GM12878 (cell line): ENCODE results near the gene MYO3B. TPM values are rescaled to one million over a fixed set of nuclear protein-coding genes. Genes with fewer than 3 reads are reported as not detected.

ENCODE experiments used
- ATAC-seq: fragments of 200-7000 bp; cut with Tn5 transposase; 3 replicates; pipeline ENCODE4 v1.9.1; 2020; ENCODE audit warnings: mild to moderate bottlenecking, moderate library complexity
- BruUV-seq: library from RNA; stranded (reverse); fragments of 400-500 nt; replicated peaks from 2 replicates; lab custom pipeline; 2021; lab: Mats Ljungman, UMichigan
- CTCF ChIA-PET: fragments of 300-600 bp; sonication (Branson Sonifier 250); formaldehyde crosslinking; extraction: SDS; loops from one replicate; lab custom pipeline; 2021; ENCODE audit warnings: inconsistent platforms; lab: Yijun Ruan, JAX
- POLR2A ChIA-PET: fragments of 350-600 bp; formaldehyde crosslinking; extraction: SDS; loops from one replicate; lab custom pipeline; 2021; ENCODE audit warnings: inconsistent platforms; lab: Charles Lee
- RAD21 ChIA-PET: fragments of 300-600 bp; sonication (Branson Sonifier 250); formaldehyde crosslinking; loops from one replicate; lab custom pipeline; 2023; ENCODE audit warnings: antibody characterized with exemption; ENCODE audit not compliant: unreplicated experiment; lab: Charles Lee
- SMC1A ChIA-PET: fragments of 300-600 bp; sonication (Branson Sonifier 250); formaldehyde crosslinking; loops from one replicate; lab custom pipeline; 2023; ENCODE audit not compliant: unreplicated experiment, uncharacterized antibody; lab: Charles Lee
- DNase-seq: peaks from one replicate; pipeline ENCODE4 v3.0.0-alpha.2; 2011; ENCODE audit warnings: low read depth, low spot score
- FAIRE-seq: peaks from 3 replicates; lab custom pipeline; 2011; peaks lifted over from hg19 to GRCh38; lab: Jason Lieb, UNC
- H2AFZ ChIP-seq: 2 replicates; pipeline ENCODE4 v1.6.0; 2011; ENCODE audit warnings: low read depth, low read length, control low read depth; ENCODE audit not compliant: control insufficient read depth
- H3K27ac ChIP-seq: 2 replicates; pipeline ENCODE4 v1.5.1; 2011; ENCODE audit warnings: control low read depth; ENCODE audit not compliant: control insufficient read depth, insufficient read depth
- H3K27me3 ChIP-seq, 2 experiments: replicated peaks in 1 of 2; 2 replicates each; pipeline versions ENCODE4 v1.6.0 to v1.6.1; 2011; ENCODE audit warnings: low read length in 1 of 2; ENCODE audit not compliant: control insufficient read depth in 2 of 2, insufficient read depth in 2 of 2
- H3K36me3 ChIP-seq, 2 experiments: 2 replicates each; pipeline ENCODE4 v1.5.1; 2011; ENCODE audit warnings: low read length in 1 of 2; ENCODE audit not compliant: control insufficient read depth in 2 of 2, insufficient read depth in 2 of 2
- H3K4me1 ChIP-seq: 2 replicates; pipeline ENCODE4 v1.6.1; 2011; ENCODE audit warnings: mild to moderate bottlenecking, low read length, moderate library complexity, mixed read lengths; ENCODE audit not compliant: control insufficient read depth, insufficient read depth
- H3K4me2 ChIP-seq: 2 replicates; pipeline ENCODE4 v1.6.0; 2011; ENCODE audit warnings: control low read depth; ENCODE audit not compliant: control insufficient read depth, insufficient read depth
- H3K4me3 ChIP-seq: fragments of 200-600 bp; sonication (generic); 2 replicates; pipeline ENCODE4 v1.5.1; 2016
- H3K79me2 ChIP-seq: 2 replicates; pipeline ENCODE4 v1.6.0; 2011; ENCODE audit warnings: low read length; ENCODE audit not compliant: control insufficient read depth, insufficient read depth
- H3K9ac ChIP-seq: 2 replicates; pipeline ENCODE4 v1.8.0; 2011; ENCODE audit warnings: low read length, control low read depth, mixed read lengths; ENCODE audit not compliant: control insufficient read depth, insufficient read depth
- H3K9me3 ChIP-seq: replicated peaks from 3 replicates; pipeline ENCODE4 v1.5.1; 2011; ENCODE audit warnings: mild to moderate bottlenecking, low read length; ENCODE audit not compliant: control insufficient read depth, insufficient read depth
- H4K20me1 ChIP-seq: 2 replicates; pipeline ENCODE4 v1.6.0; 2011; ENCODE audit not compliant: control insufficient read depth, insufficient read depth
- BACH1 ChIP-seq: fragments of 450-650 bp; IDR thresholded peaks from 2 replicates; pipeline ENCODE4 v1.6.1; 2017; ENCODE audit warnings: mild to moderate bottlenecking, borderline replicate concordance
- BRCA1 ChIP-seq: IDR thresholded peaks from 2 replicates; pipeline ENCODE4 v1.6.1; 2011; ENCODE audit warnings: low read depth, low read length, improper control_type of control experiment
- FOXK2 ChIP-seq: fragments of 450-650 bp; IDR thresholded peaks from 2 replicates; pipeline ENCODE4 v1.6.1; 2017; ENCODE audit warnings: mild to moderate bottlenecking, moderate library complexity
- IKZF1 ChIP-seq: fragments of 450-650 bp; conservative IDR thresholded peaks from 2 replicates; pipeline ENCODE4 v1.6.1; 2017; ENCODE audit warnings: antibody characterized with exemption, mild to moderate bottlenecking
- ZBED1 ChIP-seq: IDR thresholded peaks from 2 replicates; pipeline ENCODE4 v1.6.1; 2016; ENCODE audit warnings: borderline replicate concordance
- ZNF207 ChIP-seq: fragments of 450-650 bp; IDR thresholded peaks from 2 replicates; pipeline ENCODE4 v1.6.1; 2014; ENCODE audit warnings: antibody characterized with exemption, mild to moderate bottlenecking, borderline replicate concordance
- WGBS: methylation state at CpG from one replicate; pipeline ENCODE4 v1.1.6; 2016; ENCODE audit warnings: low lambda C conversion rate; ENCODE audit not compliant: insufficient replicate concordance, insufficient coverage; ENCODE audit errors: missing lambda C conversion rate; 5-methylcytosine and 5-hydroxymethylcytosine counted together
- in situ Hi-C: fragments of 300-500 bp; cut with MboI; formaldehyde crosslinking; loops from 9 replicates; pipeline ENCODE4 v1.14.3; 2018; ENCODE audit warnings: mixed read lengths
- intact Hi-C: fragments of 100-400 bp; cut with micrococcal nuclease; formaldehyde crosslinking; loops from one replicate; pipeline ENCODE4 v1.14.2; 2022; ENCODE audit not compliant: unreplicated experiment
- polyA plus RNA-seq, 11 experiments: library from polyadenylated mRNA; depleted of rRNA in 4 of 11; unstranded in 6 of 11; stranded (reverse) in 5 of 11; fragments of >200 nt; fragmentation: Nextera tagmentation in 4 of 11; fragmentation: Illumina TruSeq in 1 of 11; extraction: Ambion mirVana in 4 of 11; extraction: Trizol in 1 of 11; gene quantifications; 1 replicate in 1 of 11; 2 replicates in 10 of 11; pipeline versions ENCODE4 v1.2.1 to v1.2.3, GENCODE V29; 2011 to 2016; ENCODE audit warnings: inconsistent platforms in 2 of 11, missing spikeins in 2 of 11, low read depth in 1 of 11
- total RNA-seq, 4 experiments: library from RNA; depleted of rRNA in 3 of 4; stranded (reverse); fragments of >200 nt in 3 of 4; fragmentation: Illumina TruSeq in 1 of 4; extraction: Trizol in 1 of 4; gene quantifications; 2 replicates each; pipeline versions ENCODE4 v1.2.1 to v1.2.3, GENCODE V29; 2013 to 2021
- TF ChIP-seq, protein P1 (sequence below): IDR thresholded peaks from 2 replicates; pipeline ENCODE4 v1.6.1; 2012; ENCODE audit warnings: low read depth, low read length, improper control_type of control experiment

The MYO3B gene
- total and polyA plus RNA-seq, 10 of the 15 experiments (the other 5 are each of a cell fraction or from before 2014, with no cell fraction given), result 1.1 to 7.1 (median 2.1) TPM

DNA sequence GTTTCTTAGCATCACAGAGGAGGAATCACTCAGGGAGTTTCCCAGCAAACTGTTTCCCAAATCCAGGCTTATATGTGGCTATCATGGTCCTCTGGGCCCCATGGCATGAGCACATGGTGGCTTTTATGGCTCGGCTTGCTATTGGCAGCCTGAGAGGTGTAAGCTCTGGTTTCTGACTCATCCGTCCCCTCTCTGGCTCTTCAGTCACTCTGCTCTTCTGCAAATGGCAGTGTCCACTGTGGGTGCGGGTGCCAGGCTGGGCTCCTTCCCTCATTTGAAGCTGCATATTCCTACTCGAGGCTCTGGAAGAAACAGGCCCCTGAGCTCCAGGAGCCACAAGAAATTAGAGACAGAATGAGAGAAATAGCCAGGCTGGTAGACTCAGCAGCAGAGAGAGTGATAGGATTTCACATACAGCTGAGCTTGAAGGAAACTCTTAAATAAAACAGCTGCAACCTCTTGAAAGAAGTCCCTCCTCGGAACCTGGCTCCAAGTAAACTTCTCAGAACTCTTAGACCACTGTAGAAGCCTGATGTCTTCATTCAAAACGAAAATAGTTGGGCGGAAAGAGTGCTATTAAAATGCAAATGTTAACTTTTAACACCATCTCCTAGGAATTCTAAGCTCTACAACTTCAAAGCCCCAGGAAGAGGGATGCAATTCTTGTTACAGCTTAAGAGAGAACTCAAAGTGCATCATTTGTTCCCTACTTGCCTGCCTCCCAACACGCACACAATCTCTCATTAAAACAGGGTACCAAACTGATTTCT is 324.6 kb downstream of the MYO3B start:
- H3K4me3 ChIP-seq, result no peak overlapping the region
- FAIRE-seq, result no peak
- no peaks in the 10 kb centered on the region for H4K20me1 ChIP-seq
- H3K27me3 ChIP-seq, result no peaks in the 10 kb centered on the region
- ChIA-PET POLR2A (no interaction called here), RAD21 (interaction anchor here (0.6 to 1.9 kb wide), 4 partner anchors 12 to 48 kb away, joined by 3 to 4 read pairs (median 3); no protein-coding TSS in a partner anchor), SMC1A (interaction anchor here (0.6 to 2.0 kb wide), 8 partner anchors 10 to 176 kb away, joined by 3 to 9 read pairs (median 3); no protein-coding TSS in a partner anchor)
- TF ChIP-seq BRCA1, result no peak
- TF ChIP-seq ZBED1, result no peak
- no peak for TF ChIP-seq FOXK2
- TF ChIP-seq, protein P1, sequence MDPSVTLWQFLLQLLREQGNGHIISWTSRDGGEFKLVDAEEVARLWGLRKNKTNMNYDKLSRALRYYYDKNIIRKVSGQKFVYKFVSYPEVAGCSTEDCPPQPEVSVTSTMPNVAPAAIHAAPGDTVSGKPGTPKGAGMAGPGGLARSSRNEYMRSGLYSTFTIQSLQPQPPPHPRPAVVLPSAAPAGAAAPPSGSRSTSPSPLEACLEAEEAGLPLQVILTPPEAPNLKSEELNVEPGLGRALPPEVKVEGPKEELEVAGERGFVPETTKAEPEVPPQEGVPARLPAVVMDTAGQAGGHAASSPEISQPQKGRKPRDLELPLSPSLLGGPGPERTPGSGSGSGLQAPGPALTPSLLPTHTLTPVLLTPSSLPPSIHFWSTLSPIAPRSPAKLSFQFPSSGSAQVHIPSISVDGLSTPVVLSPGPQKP, result no peak
- TF ChIP-seq ZNF207, result no peak
- TF ChIP-seq IKZF1, result no peak
- TF ChIP-seq BACH1, result no peak
- TF ChIP-seq, all 136 proteins: peak for 0
- no peaks in the 10 kb centered on the region for H3K79me2 ChIP-seq
- H3K4me1 ChIP-seq, result peaks cover 6% of the 10 kb centered on the region
- ATAC-seq (no peak), DNase-seq (no peak)
- H3K9me3 ChIP-seq, result no peaks in the 10 kb centered on the region
- no TSS peak for BruUV-seq
- intact Hi-C loops (no loop called here), in situ Hi-C loops (no loop called here)
- 18% methylated on average over 8 of the region's 8 CpGs for WGBS
- no peaks in the 10 kb centered on the region; a peak in 1 of 4 replicates for H3K36me3 ChIP-seq
- no peak overlapping the region for H3K9ac ChIP-seq
- no peak overlapping the region for H3K4me2 ChIP-seq
- CTCF ChIA-PET, result no interaction called here
- no peak overlapping the region for H3K27ac ChIP-seq
- no peak overlapping the region for H2AFZ ChIP-seq
